ENCODE results near the gene DLEU7.

Gene DLEU7

DNA sequence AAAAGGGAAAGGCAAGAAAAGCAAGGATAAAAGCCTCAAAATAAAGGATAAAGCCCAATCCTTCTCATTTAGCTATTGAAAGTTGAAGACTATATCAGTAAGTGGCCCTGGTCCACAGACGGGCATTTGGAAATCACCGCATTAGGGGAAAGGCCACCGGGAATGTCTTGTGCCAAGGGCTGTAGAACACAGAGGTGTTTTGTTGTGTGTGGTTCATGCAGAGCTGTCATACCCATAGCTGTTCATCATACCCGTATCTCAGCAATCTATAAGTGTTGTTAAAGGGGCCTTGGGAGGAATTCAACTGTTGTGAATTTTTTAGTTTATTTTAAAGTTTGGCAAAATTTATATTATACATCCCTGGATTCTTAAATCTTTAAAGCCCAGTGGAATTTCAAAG is 33.0 kb downstream of the DLEU7 start:
- Histone ChIP-seq H3K4me3 (ENCODE audit: low read length, poor library complexity, severe bottlenecking) (no peak overlapping the region), H3K4me2 (ENCODE audit: low read depth, low read length, poor library complexity, severe bottlenecking) (no peak overlapping the region), H3K27me3 (ENCODE audit: insufficient read depth, low read length, poor library complexity, severe bottlenecking) (no peaks in the 10 kb centered on the region), H3F3A (ENCODE audit: low read depth) (no peaks in the 10 kb centered on the region), H2AFZ (ENCODE audit: low read length) (no peak overlapping the region), H3K36me3 (ENCODE audit: insufficient read depth, low read length) (no peaks in the 10 kb centered on the region), H3K9me2 (replicated peaks; ENCODE audit: low read depth, low read length) (no peaks in the 10 kb centered on the region), H3K9ac (ENCODE audit: low read depth, low read length, poor library complexity, severe bottlenecking) (peak overlapping the region; percentile 44), H4K20me1 (ENCODE audit: insufficient read depth, low read length, poor library complexity, severe bottlenecking) (no peaks in the 10 kb centered on the region), H3K4me1 (ENCODE audit: insufficient read depth, low read length, poor library complexity, severe bottlenecking) (peaks cover 44% of the 10 kb centered on the region), H3K9me3 (ENCODE audit: insufficient read depth, low read depth, low read length) (no peaks in the 10 kb centered on the region), H3K79me2 (ENCODE audit: insufficient read depth, low read length) (no peaks in the 10 kb centered on the region)
- TF ChIP-seq EZH2phosphoT487 (IDR thresholded peaks at IDR 0.05; ENCODE audit: borderline replicate concordance): no peak
- TF ChIP-seq, protein P1, sequence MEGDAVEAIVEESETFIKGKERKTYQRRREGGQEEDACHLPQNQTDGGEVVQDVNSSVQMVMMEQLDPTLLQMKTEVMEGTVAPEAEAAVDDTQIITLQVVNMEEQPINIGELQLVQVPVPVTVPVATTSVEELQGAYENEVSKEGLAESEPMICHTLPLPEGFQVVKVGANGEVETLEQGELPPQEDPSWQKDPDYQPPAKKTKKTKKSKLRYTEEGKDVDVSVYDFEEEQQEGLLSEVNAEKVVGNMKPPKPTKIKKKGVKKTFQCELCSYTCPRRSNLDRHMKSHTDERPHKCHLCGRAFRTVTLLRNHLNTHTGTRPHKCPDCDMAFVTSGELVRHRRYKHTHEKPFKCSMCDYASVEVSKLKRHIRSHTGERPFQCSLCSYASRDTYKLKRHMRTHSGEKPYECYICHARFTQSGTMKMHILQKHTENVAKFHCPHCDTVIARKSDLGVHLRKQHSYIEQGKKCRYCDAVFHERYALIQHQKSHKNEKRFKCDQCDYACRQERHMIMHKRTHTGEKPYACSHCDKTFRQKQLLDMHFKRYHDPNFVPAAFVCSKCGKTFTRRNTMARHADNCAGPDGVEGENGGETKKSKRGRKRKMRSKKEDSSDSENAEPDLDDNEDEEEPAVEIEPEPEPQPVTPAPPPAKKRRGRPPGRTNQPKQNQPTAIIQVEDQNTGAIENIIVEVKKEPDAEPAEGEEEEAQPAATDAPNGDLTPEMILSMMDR (conservative IDR thresholded peaks at IDR 0.05; ENCODE audit: low read length): no peak

GRCh38 chr13:50809133-50810090 is 34.1 kb downstream of the DLEU7 start:
- no peaks in the 10 kb centered on the region for H3K79me2 ChIP-seq (ENCODE audit: insufficient read depth, low read length)
- no peak for TF ChIP-seq EZH2phosphoT487 (IDR thresholded peaks at IDR 0.05; ENCODE audit: borderline replicate concordance)
- TF ChIP-seq, protein P1 (conservative IDR thresholded peaks at IDR 0.05; ENCODE audit: low read length): no peak
- no peak overlapping the region for H3K9ac ChIP-seq (ENCODE audit: low read depth, low read length, poor library complexity, severe bottlenecking)
- H3K36me3 ChIP-seq (ENCODE audit: insufficient read depth, low read length): no peaks in the 10 kb centered on the region; the same call in 1 of the 2 replicates
- no peaks in the 10 kb centered on the region for H4K20me1 ChIP-seq (ENCODE audit: insufficient read depth, low read length, poor library complexity, severe bottlenecking)
- H3K4me1 ChIP-seq (ENCODE audit: insufficient read depth, low read length, poor library complexity, severe bottlenecking): peaks cover 44% of the 10 kb centered on the region
- H3K9me2 ChIP-seq (replicated peaks; ENCODE audit: low read depth, low read length): no peaks in the 10 kb centered on the region
- H2AFZ ChIP-seq (ENCODE audit: low read length): no peak overlapping the region
- H3K4me3 ChIP-seq (ENCODE audit: low read length, poor library complexity, severe bottlenecking): no peak overlapping the region
- no peaks in the 10 kb centered on the region for H3F3A ChIP-seq (ENCODE audit: low read depth)
- H3K9me3 ChIP-seq (ENCODE audit: insufficient read depth, low read depth, low read length): no peaks in the 10 kb centered on the region; the same call in 1 of the 2 replicates
- H3K4me2 ChIP-seq (ENCODE audit: low read depth, low read length, poor library complexity, severe bottlenecking): no peak overlapping the region
- H3K27me3 ChIP-seq (ENCODE audit: insufficient read depth, low read length, poor library complexity, severe bottlenecking): no peaks in the 10 kb centered on the region

DNA sequence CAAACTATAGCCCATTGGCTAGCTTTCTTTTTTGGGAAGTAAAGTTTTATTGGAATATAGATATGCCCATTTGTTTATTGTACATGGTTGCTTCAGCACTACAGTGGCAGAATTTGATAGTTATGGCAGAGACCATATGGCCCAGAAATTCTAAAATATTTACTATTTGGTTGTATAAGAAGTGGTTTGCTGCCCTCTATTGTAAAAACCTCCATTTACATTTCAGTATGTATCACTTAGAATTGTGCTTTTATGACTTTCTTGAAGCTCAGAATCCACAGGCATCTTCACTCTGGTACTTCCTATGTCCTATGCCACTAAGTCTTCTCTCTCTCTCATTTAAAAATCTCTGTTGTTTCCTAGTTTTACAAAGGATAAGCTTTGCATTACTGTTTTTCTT is 37.7 kb downstream of the DLEU7 start:
- Histone ChIP-seq H3K4me2 (ENCODE audit: low read depth, low read length, poor library complexity, severe bottlenecking) (no peak overlapping the region), H3K4me3 (ENCODE audit: low read length, poor library complexity, severe bottlenecking) (no peak overlapping the region), H3K79me2 (ENCODE audit: insufficient read depth, low read length) (no peaks in the 10 kb centered on the region), H4K20me1 (ENCODE audit: insufficient read depth, low read length, poor library complexity, severe bottlenecking) (no peaks in the 10 kb centered on the region), H3F3A (ENCODE audit: low read depth) (no peaks in the 10 kb centered on the region), H2AFZ (ENCODE audit: low read length) (no peak overlapping the region), H3K4me1 (ENCODE audit: insufficient read depth, low read length, poor library complexity, severe bottlenecking) (peaks cover 35% of the 10 kb centered on the region), H3K9me2 (replicated peaks; ENCODE audit: low read depth, low read length) (no peaks in the 10 kb centered on the region), H3K27me3 (ENCODE audit: insufficient read depth, low read length, poor library complexity, severe bottlenecking) (no peaks in the 10 kb centered on the region), H3K36me3 (ENCODE audit: insufficient read depth, low read length) (no peaks in the 10 kb centered on the region; the same call in 1 of the 2 replicates), H3K9me3 (ENCODE audit: insufficient read depth, low read depth, low read length) (no peaks in the 10 kb centered on the region; the same call in 1 of the 2 replicates), H3K9ac (ENCODE audit: low read depth, low read length, poor library complexity, severe bottlenecking) (no peak overlapping the region)
- TF ChIP-seq EZH2phosphoT487 (IDR thresholded peaks at IDR 0.05; ENCODE audit: borderline replicate concordance): no peak
- TF ChIP-seq, protein P1 (conservative IDR thresholded peaks at IDR 0.05; ENCODE audit: low read length): peak; percentile 68
